Activated CD4-positive, CD25-positive, alpha-beta regulatory T cell treated with anti-CD3 and anti-CD28 coated beads, Interleukin-2, amount 50 U/mL, for 16 hours (primary cell): ENCODE results near the gene ACSL5.
"Not testable (repeated sequence)": the region's sequence is repeated elsewhere in the genome, so short reads cannot be mapped to it uniquely, and the experiment has no call there.

ENCODE experiments used
- DNase-seq: peaks from one replicate; pipeline ENCODE4 v3.0.0-alpha.2; 2020; ENCODE audit warnings: low read depth, low spot score

The ACSL5 gene

GRCh38 chr10:112375721-112376395 lies 1.9 kb downstream of the ACSL5 start:
- peak; percentile 13 for DNase-seq

DNA sequence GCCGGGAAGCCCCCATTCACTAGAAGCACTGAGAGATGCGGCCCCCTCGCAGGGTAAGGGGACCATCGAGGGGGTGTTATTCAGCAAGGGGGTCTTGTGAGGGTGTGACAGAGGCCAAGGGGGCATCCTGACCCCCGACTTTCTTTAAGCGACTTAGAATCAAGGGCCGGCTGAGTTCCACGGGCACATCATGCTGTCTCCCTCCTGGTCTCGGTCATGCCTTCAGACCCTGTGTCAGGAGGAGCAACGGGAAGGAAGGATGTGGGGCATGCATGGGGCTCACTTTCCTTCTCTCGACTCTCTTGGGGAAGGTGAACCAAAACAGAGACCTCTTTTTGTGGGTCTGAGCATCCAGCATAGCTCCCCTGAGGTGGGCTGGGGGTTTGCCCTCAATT lies 2.5 kb downstream of the ACSL5 start:
- no peak for DNase-seq

GRCh38 chr10:112377116-112377515 lies 3.2 kb downstream of the ACSL5 start:
- not testable (repeated sequence) for DNase-seq

GRCh38 chr10:112379635-112380296 lies 5.8 kb downstream of the ACSL5 start:
- DNase-seq, result no peak

DNA sequence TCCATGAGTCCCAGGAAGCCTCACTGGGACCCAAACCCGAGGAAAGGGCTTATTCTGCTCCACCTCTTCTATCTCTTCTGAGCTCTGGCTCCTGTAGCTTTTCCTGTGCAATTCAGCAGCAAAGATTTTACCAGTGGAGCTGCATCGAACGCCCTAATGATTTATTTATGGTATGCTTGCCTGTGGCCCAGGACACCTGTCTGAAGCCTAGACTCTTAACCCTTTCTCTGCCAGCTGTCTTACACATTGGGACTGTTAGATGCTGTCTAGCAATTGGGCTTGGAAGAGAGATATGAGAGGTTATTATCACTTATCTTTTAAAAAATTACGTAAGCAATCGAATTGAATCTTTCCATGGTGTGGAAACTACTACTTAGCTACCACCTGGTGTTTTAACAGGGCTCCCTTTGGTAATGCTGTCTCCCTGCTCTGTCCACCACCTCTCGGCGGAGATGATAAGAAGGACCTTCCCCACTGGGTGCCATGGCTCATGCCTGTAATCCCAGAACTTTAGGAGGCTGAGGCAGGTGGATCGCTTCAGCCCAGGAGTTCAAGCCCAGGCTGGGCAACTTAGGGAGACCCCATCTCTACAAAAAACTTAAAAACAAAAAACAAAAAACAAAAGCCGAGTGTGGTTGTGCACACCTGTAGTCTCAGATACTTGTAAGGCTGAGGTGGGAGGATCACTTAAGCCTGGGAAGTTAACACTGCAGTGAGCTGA lies 8.8 kb downstream of the ACSL5 start:
- DNase-seq, result no peak

DNA sequence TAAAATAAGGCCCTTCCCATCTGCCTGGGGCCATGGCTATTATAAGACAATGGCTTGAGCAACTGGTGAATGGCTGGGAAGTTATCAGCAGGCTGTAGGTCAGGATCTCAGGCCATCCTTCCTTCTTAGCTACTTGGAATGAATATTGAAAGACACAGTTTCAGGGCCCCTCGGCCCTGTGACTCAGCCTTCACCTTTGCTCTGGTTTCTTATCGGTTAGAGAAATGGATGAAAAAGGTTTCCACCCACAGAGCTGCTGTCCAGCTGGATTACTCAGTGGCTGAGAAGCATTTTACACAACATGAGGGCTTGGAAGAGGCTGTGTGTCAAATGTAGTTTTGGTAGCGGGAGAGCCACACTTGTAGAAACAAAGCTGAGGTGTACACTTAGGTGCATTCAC lies 9.4 kb downstream of the ACSL5 start:
- no peak for DNase-seq

DNA sequence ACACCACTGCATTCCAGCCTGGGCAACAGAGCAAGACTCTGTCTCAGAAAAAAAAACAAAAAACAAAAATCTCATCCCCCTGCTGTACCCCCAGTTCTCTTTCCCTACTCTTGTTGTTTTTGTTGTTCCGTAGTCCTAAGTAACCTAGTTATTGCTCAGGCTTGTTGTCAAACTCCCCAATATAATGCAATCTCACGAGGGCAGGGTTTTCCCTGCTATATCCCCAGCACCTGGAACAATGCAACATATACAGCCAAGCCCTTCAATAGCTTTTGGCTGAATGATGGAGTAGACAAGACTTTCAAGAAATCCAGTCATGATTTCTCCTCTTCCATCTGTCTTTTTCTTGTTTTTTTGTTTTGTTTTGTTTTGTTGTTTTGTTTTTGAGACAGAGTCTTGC lies 10.2 kb downstream of the ACSL5 start:
- no peak for DNase-seq

DNA sequence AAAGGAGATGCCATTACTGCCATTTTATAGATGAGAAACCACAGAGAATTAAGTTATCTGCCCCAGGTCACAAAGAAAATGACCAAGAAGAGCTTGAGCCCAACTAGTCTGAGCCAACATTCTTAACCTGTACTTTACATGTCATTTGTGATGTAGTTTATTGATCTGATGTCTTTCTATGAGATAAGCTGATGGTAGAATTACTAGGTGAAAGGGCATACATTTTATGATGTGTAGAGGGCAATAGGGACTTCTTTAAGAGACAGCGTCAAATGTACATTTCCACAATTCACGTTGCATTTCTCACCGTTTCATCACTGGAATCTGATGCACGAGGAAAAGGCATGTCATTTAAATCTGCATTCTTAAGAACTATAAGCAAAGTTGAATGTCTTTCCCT lies 11.3 kb downstream of the ACSL5 start:
- no peak for DNase-seq

DNA sequence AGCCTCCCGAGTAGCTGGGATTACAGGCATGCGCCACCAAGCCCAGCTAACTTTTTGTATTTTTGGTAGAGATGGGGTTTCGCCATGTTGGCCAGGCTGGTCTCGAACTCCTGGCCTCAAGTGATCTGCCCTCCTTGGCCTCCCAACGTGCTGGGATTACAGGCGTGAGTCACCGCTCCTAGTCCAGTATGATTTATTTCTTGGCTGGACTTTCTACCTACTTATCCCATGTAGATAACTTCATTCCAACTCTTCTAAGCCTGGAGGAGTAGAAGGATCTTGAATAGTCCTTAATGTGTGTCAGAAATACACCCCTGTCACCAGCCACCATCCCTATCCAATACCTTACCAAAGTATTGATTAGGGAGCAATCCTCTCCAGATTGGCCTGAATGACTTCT lies 14.1 kb downstream of the ACSL5 start:
- DNase-seq, result not testable (repeated sequence)

DNA sequence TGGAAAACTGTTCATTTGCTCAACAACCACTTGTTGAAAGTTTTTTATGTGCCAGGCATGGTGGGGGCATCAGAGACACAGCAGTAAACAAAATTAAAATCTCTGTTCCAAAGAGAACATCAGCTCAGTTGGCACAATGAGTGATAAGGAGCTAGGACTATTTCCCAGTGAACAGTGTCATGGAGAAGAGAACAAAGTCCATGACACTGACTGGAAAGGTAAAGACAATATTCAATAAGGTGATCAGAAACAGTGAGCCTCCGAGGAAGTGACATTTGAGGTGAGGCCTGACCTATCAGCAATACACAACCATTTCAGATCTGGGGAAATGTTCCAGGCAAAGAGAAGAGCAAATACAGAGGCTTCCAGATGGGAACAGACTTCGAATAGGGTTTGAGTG lies 14.6 kb downstream of the ACSL5 start:
- no peak for DNase-seq

- peak; percentile 26 for DNase-seq
Measured at GRCh38 chr10:112389271-112389822, 15.4 kb downstream of the ACSL5 start.

- DNase-seq, result no peak
Measured at GRCh38 chr10:112390125-112390703, 16.3 kb downstream of the ACSL5 start.

GRCh38 chr10:112393341-112393740 lies 19.4 kb downstream of the ACSL5 start:
- no peak for DNase-seq

DNA sequence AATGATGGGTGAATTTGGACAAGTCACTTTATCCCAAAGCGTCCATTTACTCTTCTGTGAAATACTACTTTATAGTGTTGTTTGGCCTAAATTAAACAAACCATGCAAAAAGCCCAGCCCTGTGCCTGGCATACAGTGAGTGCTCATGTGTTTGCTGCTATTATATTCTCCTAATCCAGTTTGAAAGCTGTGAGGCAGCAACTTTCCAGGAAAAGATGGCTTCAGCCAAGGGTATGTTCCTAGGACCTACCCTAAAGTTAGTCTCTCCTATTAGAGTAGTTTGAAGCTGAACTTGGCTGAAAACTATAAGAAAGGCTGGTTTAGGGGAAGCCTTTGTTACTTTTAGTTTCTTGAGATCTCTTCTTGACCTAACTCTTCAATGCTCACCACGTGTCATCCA lies 19.9 kb downstream of the ACSL5 start:
- DNase-seq, result no peak

DNA sequence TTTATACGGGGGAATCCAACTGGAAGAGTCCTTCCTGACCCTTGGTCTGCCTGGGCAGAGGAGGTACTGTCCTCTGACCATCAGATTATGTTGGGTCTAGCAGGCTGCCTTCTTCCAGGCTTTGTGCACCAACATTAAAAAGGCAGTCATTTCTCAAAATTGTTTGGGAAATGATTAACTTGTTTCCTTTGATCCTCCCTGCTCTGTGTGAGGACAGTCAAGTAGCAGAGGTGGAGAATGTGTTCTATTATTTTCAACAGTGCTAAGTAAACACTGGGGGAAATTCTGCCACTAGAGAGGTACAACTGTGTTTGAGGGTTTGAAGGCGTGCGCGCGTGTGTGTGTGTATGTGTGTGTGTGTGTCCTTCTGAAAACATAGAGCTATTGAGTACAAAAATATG lies 20.6 kb downstream of the ACSL5 start:
- DNase-seq, result no peak

- no peak for DNase-seq
Measured at GRCh38 chr10:112395809-112396530, 22.1 kb downstream of the ACSL5 start.

- no peak for DNase-seq
Measured at GRCh38 chr10:112397592-112397991, 23.7 kb downstream of the ACSL5 start.

DNA sequence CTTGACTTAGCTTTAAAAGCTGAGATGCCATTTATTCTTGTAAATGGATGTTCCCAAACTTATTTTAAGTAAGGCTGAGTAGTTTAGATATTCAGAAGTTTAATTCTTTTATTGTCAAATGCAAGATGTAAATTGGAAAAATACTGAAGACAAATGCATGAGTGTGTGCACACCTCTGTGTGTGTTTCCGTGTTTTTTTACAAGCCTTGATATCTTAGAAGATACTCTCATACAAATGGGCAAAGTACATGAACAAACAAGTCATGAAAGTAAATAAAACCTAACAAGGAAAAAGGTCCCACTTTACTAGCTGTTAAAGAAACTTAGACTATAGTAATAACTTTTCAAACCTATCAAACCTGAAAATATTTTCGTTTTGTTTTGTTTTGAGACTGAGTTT lies 29.0 kb downstream of the ACSL5 start:
- DNase-seq, result no peak

DNA sequence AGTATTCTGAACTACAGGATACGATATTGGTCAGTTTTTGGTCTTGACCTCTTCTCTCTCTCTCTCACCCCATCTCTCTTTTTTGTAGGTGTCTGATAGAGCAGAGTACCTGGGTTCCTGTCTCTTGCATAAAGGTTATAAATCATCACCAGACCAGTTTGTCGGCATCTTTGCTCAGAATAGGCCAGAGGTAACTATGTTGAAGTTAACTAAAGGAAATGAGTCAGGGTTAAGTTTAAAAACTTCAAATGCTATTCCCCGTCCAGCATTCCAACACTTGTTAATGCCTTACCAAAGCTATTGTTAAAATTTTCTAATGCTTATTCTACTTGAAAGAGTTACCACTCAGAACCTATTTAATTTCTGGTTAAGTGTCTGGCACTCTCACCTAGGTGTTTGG lies 30.7 kb downstream of the ACSL5 start:
- no peak for DNase-seq

GRCh38 chr10:112406806-112407205 lies 32.9 kb downstream of the ACSL5 start:
- not testable (repeated sequence) for DNase-seq

DNA sequence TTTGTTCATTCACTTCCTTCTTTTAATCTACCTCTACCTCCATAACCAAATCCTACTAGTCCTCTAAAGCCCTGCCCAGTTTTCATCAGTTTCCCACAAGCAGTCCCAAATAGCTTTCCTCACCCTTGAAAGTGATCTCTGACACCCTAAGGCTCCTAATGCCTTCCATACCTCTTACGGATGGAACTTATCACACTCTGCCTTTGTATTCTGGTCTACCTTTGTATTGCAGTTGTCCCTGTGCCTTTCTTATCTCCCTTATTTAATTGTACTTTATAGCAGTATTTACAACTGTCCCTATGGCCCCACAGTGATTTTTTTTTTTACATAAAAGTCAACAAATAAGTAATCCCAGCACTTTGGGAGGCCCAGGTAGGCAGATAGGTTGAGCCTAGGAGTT lies 33.8 kb downstream of the ACSL5 start:
- DNase-seq, result no peak

DNA sequence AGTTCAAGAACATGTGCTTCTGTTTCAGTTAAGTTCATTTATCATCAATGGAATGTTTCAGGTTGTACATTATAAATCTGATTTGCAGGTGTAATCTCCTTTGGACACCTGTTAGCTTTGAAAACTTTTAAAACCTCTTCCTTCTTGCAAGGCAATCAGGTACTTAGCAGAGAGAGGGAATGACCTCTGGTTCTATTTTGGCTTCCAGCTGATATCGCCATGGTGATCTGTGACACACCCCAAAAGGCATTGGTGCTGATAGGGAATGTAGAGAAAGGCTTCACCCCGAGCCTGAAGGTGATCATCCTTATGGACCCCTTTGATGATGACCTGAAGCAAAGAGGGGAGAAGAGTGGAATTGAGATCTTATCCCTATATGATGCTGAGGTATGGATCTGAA lies 35.4 kb downstream of the ACSL5 start:
- DNase-seq, result no peak
